SK-N-SH treated with all-trans-retinoic acid at 6 μM for 48 hours (cell line): Measurements from ENCODE around the gene RAB13.
"Not testable (repeated sequence)": the region's sequence is repeated elsewhere in the genome, so short reads cannot be mapped to it uniquely, and the experiment has no call there.

ENCODE experiments used
- ATAC-seq: fragments of 200-7000 bp; cut with Tn5 transposase; 3 replicates; pipeline ENCODE4 v1.9.1; 2020; ENCODE audit warnings: mild to moderate bottlenecking, moderate library complexity
- BACH2 ChIP-seq: fragments of 250-450 bp; sonication (Bioruptor Pico); IDR thresholded peaks from 2 replicates; pipeline ENCODE4 v1.9.0; 2021; ENCODE audit warnings: mild to moderate bottlenecking, borderline replicate concordance
- CSDC2 ChIP-seq: fragments of 250-450 bp; sonication (Bioruptor Pico); IDR thresholded peaks from 2 replicates; pipeline ENCODE4 v1.5.0; 2020; ENCODE audit warnings: mild to moderate bottlenecking, moderate library complexity
- ESRRG ChIP-seq: fragments of 250-450 bp; sonication (Bioruptor Pico); IDR thresholded peaks from 2 replicates; pipeline ENCODE4 v1.6.1; 2021; ENCODE audit warnings: mild to moderate bottlenecking
- ISL1 ChIP-seq: fragments of 250-450 bp; sonication (Bioruptor Pico); IDR thresholded peaks from 2 replicates; pipeline ENCODE4 v2.1.2; 2022; ENCODE audit warnings: mild to moderate bottlenecking, moderate library complexity
- OSR1 ChIP-seq: fragments of 250-450 bp; sonication (Bioruptor Pico); IDR thresholded peaks from 2 replicates; pipeline ENCODE4 v1.8.0; 2022; ENCODE audit warnings: moderate library complexity, mild to moderate bottlenecking, inconsistent platforms
- SNAI2 ChIP-seq: fragments of 250-450 bp; sonication (Bioruptor Pico); IDR thresholded peaks from 2 replicates; pipeline ENCODE4 v1.5.0; 2020; ENCODE audit warnings: mild to moderate bottlenecking, moderate library complexity
- TOX ChIP-seq: fragments of 250-450 bp; sonication (Bioruptor Pico); IDR thresholded peaks from 2 replicates; pipeline ENCODE4 v1.8.0; 2021; ENCODE audit warnings: mild to moderate bottlenecking, moderate library complexity, borderline replicate concordance
- ZC3H10 ChIP-seq: fragments of 250-450 bp; sonication (Bioruptor Pico); IDR thresholded peaks from 2 replicates; pipeline ENCODE4 v1.5.1; 2021; ENCODE audit warnings: mild to moderate bottlenecking, moderate library complexity
- ZNF565 ChIP-seq: fragments of 450-650 bp; formaldehyde crosslinking; conservative IDR thresholded peaks from 2 replicates; pipeline ENCODE4 v1.5.0; 2020; ENCODE audit warnings: low read depth, mild to moderate bottlenecking, moderate library complexity
- ZNF70 ChIP-seq: fragments of 450-650 bp; formaldehyde crosslinking; IDR thresholded peaks from 2 replicates; pipeline ENCODE4 v1.5.0; 2020; ENCODE audit warnings: mild to moderate bottlenecking, moderate library complexity
- ZNF8 ChIP-seq: fragments of 450-650 bp; formaldehyde crosslinking; IDR thresholded peaks from 2 replicates; pipeline ENCODE4 v1.5.0; 2020; ENCODE audit warnings: mild to moderate bottlenecking, moderate library complexity
- TF ChIP-seq, protein P1 (sequence below): fragments of 250-450 bp; sonication (Bioruptor Pico); IDR thresholded peaks from 2 replicates; pipeline ENCODE4 v1.5.1; 2021; ENCODE audit warnings: mild to moderate bottlenecking, moderate library complexity
- TF ChIP-seq, protein P2 (sequence below): fragments of 250-450 bp; sonication (Bioruptor Pico); IDR thresholded peaks from 2 replicates; pipeline ENCODE4 v1.8.0; 2021; ENCODE audit warnings: low read depth, mild to moderate bottlenecking, moderate library complexity, borderline replicate concordance
- TF ChIP-seq, protein P3 (sequence below): fragments of 250-450 bp; sonication (Bioruptor Pico); IDR thresholded peaks from 2 replicates; pipeline ENCODE4 v1.8.0; 2020; ENCODE audit warnings: mild to moderate bottlenecking, moderate library complexity, borderline replicate concordance
- TF ChIP-seq, protein P4 (sequence below): fragments of 250-450 bp; sonication (Bioruptor Pico); IDR thresholded peaks from 2 replicates; pipeline ENCODE4 v1.5.1; 2020; ENCODE audit warnings: low read depth, mild to moderate bottlenecking, moderate library complexity

Gene RAB13

DNA sequence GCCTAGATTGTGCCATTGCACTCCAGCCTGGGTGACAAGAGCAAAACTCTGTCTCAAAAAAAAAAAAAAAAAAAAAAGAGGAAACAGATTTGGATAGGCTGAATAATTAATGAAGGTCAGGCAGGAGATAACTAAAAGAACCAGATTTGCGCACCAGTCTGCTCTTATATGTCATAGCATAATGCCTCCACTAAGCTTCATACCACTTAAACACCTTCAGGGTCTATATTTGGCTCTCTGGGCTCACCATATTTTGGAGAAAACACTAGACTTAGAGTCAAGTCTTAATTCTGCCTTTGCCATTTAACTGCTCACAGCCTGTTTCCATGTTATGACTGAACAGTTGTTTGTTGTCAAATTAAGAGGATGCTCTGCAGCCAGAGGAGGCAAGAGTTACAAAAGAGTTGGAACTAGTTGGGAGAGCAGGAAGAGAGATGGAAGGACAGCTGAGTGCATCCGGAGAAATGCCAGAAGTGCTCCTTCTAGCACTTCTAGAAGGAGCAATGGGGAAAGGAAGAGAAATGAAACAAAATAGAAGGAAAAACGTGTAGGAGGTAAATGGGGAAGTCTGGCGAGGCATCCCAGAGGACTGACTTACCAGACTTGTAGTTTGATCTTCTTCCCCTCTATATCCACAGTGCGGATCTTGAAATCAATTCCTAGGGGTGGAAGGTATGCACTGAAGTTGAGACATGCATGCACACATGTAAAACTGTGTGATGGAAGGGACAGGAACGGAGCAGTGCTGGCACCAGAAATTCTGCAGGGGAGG is 1.8 kb downstream of the RAB13 start:
- no peak for TF ChIP-seq CSDC2
- TF ChIP-seq ZC3H10 (CRISPR knock-in tag) = no peak
- TF ChIP-seq, protein P1, sequence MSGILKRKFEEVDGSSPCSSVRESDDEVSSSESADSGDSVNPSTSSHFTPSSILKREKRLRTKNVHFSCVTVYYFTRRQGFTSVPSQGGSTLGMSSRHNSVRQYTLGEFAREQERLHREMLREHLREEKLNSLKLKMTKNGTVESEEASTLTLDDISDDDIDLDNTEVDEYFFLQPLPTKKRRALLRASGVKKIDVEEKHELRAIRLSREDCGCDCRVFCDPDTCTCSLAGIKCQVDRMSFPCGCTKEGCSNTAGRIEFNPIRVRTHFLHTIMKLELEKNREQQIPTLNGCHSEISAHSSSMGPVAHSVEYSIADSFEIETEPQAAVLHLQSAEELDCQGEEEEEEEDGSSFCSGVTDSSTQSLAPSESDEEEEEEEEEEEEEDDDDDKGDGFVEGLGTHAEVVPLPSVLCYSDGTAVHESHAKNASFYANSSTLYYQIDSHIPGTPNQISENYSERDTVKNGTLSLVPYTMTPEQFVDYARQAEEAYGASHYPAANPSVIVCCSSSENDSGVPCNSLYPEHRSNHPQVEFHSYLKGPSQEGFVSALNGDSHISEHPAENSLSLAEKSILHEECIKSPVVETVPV (CRISPR knock-in tag) = no peak
- TF ChIP-seq, protein P2, sequence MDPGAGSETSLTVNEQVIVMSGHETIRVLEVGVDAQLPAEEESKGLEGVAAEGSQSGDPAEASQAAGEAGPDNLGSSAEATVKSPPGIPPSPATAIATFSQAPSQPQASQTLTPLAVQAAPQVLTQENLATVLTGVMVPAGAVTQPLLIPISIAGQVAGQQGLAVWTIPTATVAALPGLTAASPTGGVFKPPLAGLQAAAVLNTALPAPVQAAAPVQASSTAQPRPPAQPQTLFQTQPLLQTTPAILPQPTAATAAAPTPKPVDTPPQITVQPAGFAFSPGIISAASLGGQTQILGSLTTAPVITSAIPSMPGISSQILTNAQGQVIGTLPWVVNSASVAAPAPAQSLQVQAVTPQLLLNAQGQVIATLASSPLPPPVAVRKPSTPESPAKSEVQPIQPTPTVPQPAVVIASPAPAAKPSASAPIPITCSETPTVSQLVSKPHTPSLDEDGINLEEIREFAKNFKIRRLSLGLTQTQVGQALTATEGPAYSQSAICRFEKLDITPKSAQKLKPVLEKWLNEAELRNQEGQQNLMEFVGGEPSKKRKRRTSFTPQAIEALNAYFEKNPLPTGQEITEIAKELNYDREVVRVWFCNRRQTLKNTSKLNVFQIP (CRISPR knock-in tag) = no peak
- TF ChIP-seq OSR1 = no peak
- TF ChIP-seq, protein P3, sequence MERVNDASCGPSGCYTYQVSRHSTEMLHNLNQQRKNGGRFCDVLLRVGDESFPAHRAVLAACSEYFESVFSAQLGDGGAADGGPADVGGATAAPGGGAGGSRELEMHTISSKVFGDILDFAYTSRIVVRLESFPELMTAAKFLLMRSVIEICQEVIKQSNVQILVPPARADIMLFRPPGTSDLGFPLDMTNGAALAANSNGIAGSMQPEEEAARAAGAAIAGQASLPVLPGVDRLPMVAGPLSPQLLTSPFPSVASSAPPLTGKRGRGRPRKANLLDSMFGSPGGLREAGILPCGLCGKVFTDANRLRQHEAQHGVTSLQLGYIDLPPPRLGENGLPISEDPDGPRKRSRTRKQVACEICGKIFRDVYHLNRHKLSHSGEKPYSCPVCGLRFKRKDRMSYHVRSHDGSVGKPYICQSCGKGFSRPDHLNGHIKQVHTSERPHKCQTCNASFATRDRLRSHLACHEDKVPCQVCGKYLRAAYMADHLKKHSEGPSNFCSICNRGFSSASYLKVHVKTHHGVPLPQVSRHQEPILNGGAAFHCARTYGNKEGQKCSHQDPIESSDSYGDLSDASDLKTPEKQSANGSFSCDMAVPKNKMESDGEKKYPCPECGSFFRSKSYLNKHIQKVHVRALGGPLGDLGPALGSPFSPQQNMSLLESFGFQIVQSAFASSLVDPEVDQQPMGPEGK (CRISPR knock-in tag) = no peak
- no peak for TF ChIP-seq ISL1 (CRISPR knock-in tag)
- TF ChIP-seq, protein P4, sequence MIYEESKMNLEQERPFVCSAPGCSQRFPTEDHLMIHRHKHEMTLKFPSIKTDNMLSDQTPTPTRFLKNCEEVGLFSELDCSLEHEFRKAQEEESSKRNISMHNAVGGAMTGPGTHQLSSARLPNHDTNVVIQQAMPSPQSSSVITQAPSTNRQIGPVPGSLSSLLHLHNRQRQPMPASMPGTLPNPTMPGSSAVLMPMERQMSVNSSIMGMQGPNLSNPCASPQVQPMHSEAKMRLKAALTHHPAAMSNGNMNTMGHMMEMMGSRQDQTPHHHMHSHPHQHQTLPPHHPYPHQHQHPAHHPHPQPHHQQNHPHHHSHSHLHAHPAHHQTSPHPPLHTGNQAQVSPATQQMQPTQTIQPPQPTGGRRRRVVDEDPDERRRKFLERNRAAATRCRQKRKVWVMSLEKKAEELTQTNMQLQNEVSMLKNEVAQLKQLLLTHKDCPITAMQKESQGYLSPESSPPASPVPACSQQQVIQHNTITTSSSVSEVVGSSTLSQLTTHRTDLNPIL (CRISPR knock-in tag) = no peak
- no peak for TF ChIP-seq ESRRG (CRISPR knock-in tag)
- no peak for TF ChIP-seq SNAI2

DNA sequence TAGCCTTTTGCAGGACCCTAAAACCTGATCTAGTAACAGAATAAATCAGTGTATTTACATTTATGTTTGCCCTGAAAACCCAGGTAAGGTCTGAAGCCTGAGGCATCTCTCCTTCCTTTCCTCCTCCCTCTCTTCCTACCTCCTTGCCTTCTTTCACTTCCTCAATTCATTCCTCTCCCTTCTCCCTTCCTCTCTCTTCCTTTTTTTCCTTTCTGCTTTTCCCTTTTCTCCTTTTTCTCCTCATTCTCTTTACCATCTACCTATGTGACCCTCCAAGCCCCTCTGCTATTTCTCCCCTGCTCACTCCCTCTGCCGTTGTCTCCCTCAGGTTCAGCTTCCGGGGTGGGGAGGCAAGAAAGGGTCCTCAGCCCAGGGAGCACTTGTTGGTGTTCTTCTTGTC is 4.4 kb downstream of the RAB13 start:
- not testable (repeated sequence) for ATAC-seq

More for the DNA sequence above, 1.8 kb downstream of the RAB13 start:
- ATAC-seq = no peak

DNA sequence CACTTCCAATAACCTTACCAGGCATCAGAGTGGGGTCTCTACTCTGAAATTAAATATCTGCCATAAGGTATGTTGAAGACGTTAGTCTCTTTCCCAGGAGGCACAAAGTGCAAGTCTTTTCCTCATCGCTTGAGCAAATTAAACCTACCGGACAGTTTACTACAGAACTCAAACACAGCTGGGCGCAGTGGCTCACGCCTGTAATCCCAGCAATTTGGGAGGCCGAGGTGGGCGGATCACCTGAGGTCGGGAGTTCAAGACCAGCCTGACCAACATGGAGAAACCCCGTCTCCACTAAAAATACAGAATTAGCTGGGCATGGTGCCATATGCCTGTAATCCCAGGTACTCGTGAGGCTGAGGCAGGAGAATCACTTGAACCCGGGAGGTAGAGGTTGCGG is 7.0 kb downstream of the RAB13 start:
- not testable (repeated sequence) for ATAC-seq

GRCh38 chr1:153978274-153978909 is 7.7 kb downstream of the RAB13 start:
- TF ChIP-seq CSDC2 (no peak), OSR1 (no peak), ISL1 (CRISPR knock-in tag) (no peak), BACH2 (CRISPR knock-in tag) (no peak), TOX (no peak), ZNF8 (CRISPR knock-in tag) (no peak), ZNF565 (CRISPR knock-in tag) (no peak), ZNF70 (no peak)
- TF ChIP-seq, protein P4 (CRISPR knock-in tag) = no peak
- TF ChIP-seq, protein P1 (CRISPR knock-in tag) = no peak
- TF ChIP-seq, protein P3 (CRISPR knock-in tag) = no peak
- ATAC-seq = no peak
